AG04450 (cell line): ENCODE measurements around the gene DLL4. TPM values are rescaled to one million over a fixed set of nuclear protein-coding genes. Genes with fewer than 3 reads are reported as not detected.

Experiments
- CTCF ChIA-PET: fragments of 300-600, 350-600 bp; formaldehyde crosslinking; extraction: SDS; loops from one replicate; lab custom pipeline; 2022; ENCODE audit warnings: antibody characterized with exemption, inconsistent platforms; lab: Charles Lee
- POLR2A ChIA-PET: fragments of 350-600 bp; formaldehyde crosslinking; extraction: SDS; loops from one replicate; lab custom pipeline; 2021; ENCODE audit warnings: antibody characterized with exemption, inconsistent platforms; lab: Yijun Ruan, JAX
- DNase-seq: peaks from one replicate; pipeline ENCODE4 v3.0.0-alpha.2; 2011; ENCODE audit warnings: low read depth, low spot score
- H3K27ac ChIP-seq: one replicate; pipeline ENCODE4 v1.5.1; 2012; ENCODE audit warnings: low read depth, low read length, control low read depth
- H3K27me3 ChIP-seq: one replicate; pipeline ENCODE4 v1.6.0; 2012; ENCODE audit warnings: low read length; ENCODE audit not compliant: control insufficient read depth, insufficient read depth
- H3K4me3 ChIP-seq: 2 replicates; pipeline ENCODE4 v1.5.1; 2011; ENCODE audit warnings: mild to moderate bottlenecking, low read depth, low read length, control low read depth
- H3K9me3 ChIP-seq: 2 replicates; pipeline ENCODE4 v1.5.1; 2012; ENCODE audit warnings: low read length; ENCODE audit not compliant: control insufficient read depth, insufficient read depth
- CTCF ChIP-seq: IDR thresholded peaks from 2 replicates; pipeline ENCODE4 v1.5.1; 2011; ENCODE audit warnings: low read depth, low read length, control low read depth, inconsistent platforms
- polyA plus RNA-seq: library from polyadenylated mRNA; depleted of rRNA; stranded (reverse); fragments of >200 nt; gene quantifications from 2 replicates; pipeline ENCODE4 v1.2.3, GENCODE V29; 2011

The DLL4 gene
- polyA plus RNA-seq, 1 experiment = 1.5 TPM

GRCh38 chr15:40958146-40958545, 29.0 kb downstream of the DLL4 start:
- Histone ChIP-seq H3K4me3 (no peak overlapping the region), H3K9me3 (no peaks in the 10 kb centered on the region; the same call in 1 of the 2 replicates), H3K27me3 (no peaks in the 10 kb centered on the region), H3K27ac (peak overlapping the region; percentile 47)
- ChIA-PET CTCF (interaction anchor here (0.8 kb wide), 1 partner anchor 25 kb away, joined by 3 read pairs; no protein-coding TSS in a partner anchor), POLR2A (interaction anchor here (1.4 kb wide), 1 partner anchor 17 kb away, joined by 3 read pairs; no protein-coding TSS in a partner anchor)
- no peak for TF ChIP-seq CTCF
- DNase-seq = no peak

- CTCF ChIA-PET = interaction anchor here (0.8 kb wide), 1 partner anchor 24 kb away, joined by 3 read pairs; no protein-coding TSS in a partner anchor
- Histone ChIP-seq H3K4me3 (no peak overlapping the region), H3K9me3 (no peaks in the 10 kb centered on the region; the same call in 1 of the 2 replicates), H3K27ac (no peak overlapping the region), H3K27me3 (no peaks in the 10 kb centered on the region)
- no peak for DNase-seq
- POLR2A ChIA-PET = interaction anchor here (1.4 kb wide), 1 partner anchor 17 kb away, joined by 3 read pairs; no protein-coding TSS in a partner anchor
- no peak for TF ChIP-seq CTCF
Observed at GRCh38 chr15:40958723-40959122, 29.6 kb downstream of the DLL4 start.

GRCh38 chr15:40959331-40960141, 30.4 kb downstream of the DLL4 start:
- ChIA-PET CTCF (no interaction called here), POLR2A (no interaction called here)
- Histone ChIP-seq H3K9me3 (no peaks in the 10 kb centered on the region; the same call in 1 of the 2 replicates), H3K27ac (no peak overlapping the region), H3K4me3 (no peak overlapping the region), H3K27me3 (no peaks in the 10 kb centered on the region)
- DNase-seq = no peak
- TF ChIP-seq CTCF = no peak

- POLR2A ChIA-PET = no interaction called here
- no peaks in the 10 kb centered on the region for H3K27me3 ChIP-seq
- no peak overlapping the region for H3K27ac ChIP-seq
- no peak for TF ChIP-seq CTCF
- no peak for DNase-seq
- no peaks in the 10 kb centered on the region; the same call in 1 of the 2 replicates for H3K9me3 ChIP-seq
- no peak overlapping the region for H3K4me3 ChIP-seq
- CTCF ChIA-PET = no interaction called here
Observed at GRCh38 chr15:40960151-40960885, 31.2 kb downstream of the DLL4 start.
